ENCODE measurements around the gene SLC35D2.

DNA sequence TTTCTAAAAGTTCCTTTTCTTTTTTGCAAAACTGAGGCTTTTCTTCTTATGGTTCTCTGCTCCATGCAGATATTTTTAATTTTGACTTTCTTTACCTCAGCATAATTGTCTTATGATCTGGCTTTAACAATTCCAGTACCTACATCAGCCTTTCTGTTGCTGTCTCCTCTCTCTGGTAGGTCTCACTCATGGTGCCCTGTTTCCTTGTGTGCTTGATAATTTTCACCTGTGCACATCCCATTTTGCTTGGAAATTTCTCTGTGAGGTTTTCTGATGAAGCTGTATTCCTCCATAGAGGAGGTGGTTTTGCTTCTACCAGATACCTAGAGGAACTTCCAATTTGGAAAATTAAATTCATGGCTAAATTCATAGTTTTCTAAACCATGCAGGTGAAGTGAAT is 79.3 kb downstream of the SLC35D2 start:
- TF ChIP-seq, protein P1, sequence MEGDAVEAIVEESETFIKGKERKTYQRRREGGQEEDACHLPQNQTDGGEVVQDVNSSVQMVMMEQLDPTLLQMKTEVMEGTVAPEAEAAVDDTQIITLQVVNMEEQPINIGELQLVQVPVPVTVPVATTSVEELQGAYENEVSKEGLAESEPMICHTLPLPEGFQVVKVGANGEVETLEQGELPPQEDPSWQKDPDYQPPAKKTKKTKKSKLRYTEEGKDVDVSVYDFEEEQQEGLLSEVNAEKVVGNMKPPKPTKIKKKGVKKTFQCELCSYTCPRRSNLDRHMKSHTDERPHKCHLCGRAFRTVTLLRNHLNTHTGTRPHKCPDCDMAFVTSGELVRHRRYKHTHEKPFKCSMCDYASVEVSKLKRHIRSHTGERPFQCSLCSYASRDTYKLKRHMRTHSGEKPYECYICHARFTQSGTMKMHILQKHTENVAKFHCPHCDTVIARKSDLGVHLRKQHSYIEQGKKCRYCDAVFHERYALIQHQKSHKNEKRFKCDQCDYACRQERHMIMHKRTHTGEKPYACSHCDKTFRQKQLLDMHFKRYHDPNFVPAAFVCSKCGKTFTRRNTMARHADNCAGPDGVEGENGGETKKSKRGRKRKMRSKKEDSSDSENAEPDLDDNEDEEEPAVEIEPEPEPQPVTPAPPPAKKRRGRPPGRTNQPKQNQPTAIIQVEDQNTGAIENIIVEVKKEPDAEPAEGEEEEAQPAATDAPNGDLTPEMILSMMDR (IDR thresholded peaks at IDR 0.05; ENCODE audit: insufficient read depth, low read length, poor library complexity, severe bottlenecking) = no peak
- no peak for TF ChIP-seq EZH2phosphoT487 (conservative IDR thresholded peaks at IDR 0.05; ENCODE audit: low read length)

Measured in SU-DHL-6 (cell line).